GM12874 (cell line): ENCODE results near the gene NACC1.

Experiments
- CTCF ChIP-seq: IDR thresholded peaks from 2 replicates; pipeline ENCODE4 v1.5.1; 2011; ENCODE audit warnings: low read depth, mild to moderate bottlenecking, control low read depth, low read length, moderate library complexity; ENCODE audit not compliant: insufficient read depth

Gene NACC1

GRCh38 chr19:13120031-13120430 lies 2.0 kb downstream of the NACC1 start:
- TF ChIP-seq CTCF: no peak

DNA sequence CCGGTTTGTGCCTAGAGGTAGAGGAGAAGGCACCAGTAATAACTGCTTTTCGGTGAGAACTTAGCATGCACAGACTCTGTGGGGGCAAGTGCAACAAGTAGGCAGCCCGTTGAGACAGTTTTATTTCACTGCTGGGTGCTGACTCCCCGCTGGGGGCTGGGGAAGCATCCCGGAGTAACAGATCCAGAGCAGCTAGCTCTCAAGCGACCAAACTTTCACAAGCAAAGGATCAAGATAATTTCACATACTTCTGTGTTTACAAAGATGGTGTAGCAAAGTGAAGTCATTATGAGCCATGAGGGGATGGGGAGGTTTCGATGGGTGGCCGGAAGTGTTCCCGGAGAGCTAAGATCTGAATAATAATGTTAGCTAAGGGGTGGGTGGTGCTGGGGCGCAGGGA lies 2.8 kb downstream of the NACC1 start:
- TF ChIP-seq CTCF: no peak

DNA sequence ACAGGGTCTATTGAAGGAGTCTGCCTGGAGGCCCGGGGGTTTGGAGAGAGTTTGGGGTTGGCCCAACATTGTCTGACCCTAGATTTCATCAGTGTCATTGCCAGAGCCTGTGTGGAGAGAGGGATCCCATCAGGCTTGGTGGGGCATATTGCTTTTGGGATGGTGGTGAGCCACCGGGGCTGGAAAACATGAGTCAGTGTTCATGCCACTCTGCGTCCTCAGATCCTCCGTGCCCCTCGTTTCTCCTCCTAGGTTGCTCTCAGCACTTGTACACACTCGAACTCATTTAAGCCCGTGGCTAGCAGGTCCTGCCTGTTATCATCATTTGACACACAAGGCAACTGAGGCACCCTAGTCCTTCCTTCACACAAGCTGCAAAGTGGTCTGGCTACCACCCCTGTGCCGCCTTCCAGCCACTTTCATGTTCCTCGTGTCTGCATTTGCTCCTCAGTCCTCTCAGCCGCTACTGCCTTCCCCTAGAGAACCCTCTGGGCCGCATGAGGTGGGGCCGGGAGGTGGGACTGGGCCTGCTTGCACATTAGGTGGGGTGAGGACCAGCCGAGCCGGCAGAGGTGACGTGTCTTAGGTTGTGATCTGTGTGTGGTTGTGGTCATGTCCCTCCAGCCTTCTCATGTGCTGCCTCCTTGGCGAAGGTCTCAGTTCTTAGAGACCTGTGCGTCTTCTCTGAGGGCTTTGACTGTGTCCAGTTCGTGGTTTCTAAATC lies 3.6 kb downstream of the NACC1 start:
- TF ChIP-seq CTCF: no peak

GRCh38 chr19:13122275-13122878 lies 4.3 kb downstream of the NACC1 start:
- TF ChIP-seq CTCF: no peak

GRCh38 chr19:13122980-13123957 lies 5.2 kb downstream of the NACC1 start:
- no peak for TF ChIP-seq CTCF

DNA sequence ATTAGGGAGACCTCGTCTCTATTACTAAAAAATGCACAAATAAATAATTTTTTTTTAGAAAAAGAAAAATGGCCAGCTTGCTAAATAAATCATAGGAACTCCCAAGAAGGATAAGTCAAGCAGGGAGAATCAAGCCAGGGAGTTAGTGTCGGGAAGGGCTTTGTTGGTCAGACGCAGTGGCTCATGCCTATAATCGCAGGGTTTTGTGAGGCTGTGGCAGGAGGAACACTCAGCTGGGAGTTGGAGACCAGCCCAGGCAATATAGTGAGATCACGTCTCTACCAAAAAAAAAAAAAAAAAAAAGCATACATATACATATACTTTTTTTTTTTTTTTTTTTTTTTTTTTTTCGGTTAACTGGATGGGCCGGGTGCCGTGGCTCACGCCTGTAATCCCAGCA lies 9.0 kb downstream of the NACC1 start:
- TF ChIP-seq CTCF: no peak
